Neural cell (in vitro differentiated cells): ENCODE data around the gene AP2A2. TPM values are rescaled to one million over a fixed set of nuclear protein-coding genes. Genes with fewer than 3 reads are reported as not detected.

Experiments
- H2AFZ ChIP-seq: fragments of 200-600, 300-800 bp; sonication (generic), shearing (Covaris generic); 2 replicates; pipeline ENCODE4 v1.6.0; 2014; ENCODE audit warnings: low read depth, mild to moderate bottlenecking, antibody characterized with exemption, low read length, moderate library complexity
- H3F3A ChIP-seq: fragments of 200-600 bp; shearing (Covaris generic); 2 replicates; pipeline ENCODE4 v1.6.1; 2016; ENCODE audit warnings: mild to moderate bottlenecking, moderate library complexity, mixed read lengths, antibody characterized with exemption, low read length; ENCODE audit not compliant: insufficient read depth, poor library complexity, severe bottlenecking
- H3K27ac ChIP-seq: fragments of 200-600, 300-800 bp; sonication (generic), shearing (Covaris generic); 2 replicates; pipeline ENCODE4 v1.5.1; 2014; ENCODE audit warnings: mild to moderate bottlenecking, low read length, moderate library complexity
- H3K27me3 ChIP-seq: fragments of 300-800, 200-600 bp; sonication (generic), shearing (Covaris generic); 2 replicates; pipeline ENCODE4 v1.6.0; 2014; ENCODE audit warnings: mild to moderate bottlenecking, low read depth, low read length, moderate library complexity; ENCODE audit not compliant: insufficient read depth
- H3K36me3 ChIP-seq: fragments of 300-800, 200-600 bp; sonication (generic), shearing (Covaris generic); 2 replicates; pipeline ENCODE4 v1.5.1; 2014; ENCODE audit warnings: mild to moderate bottlenecking, antibody characterized with exemption, low read length, moderate library complexity; ENCODE audit not compliant: insufficient read depth
- H3K4me2 ChIP-seq: fragments of 300-800, 200-600 bp; sonication (generic), shearing (Covaris generic); 2 replicates; pipeline ENCODE4 v1.6.0; 2014; ENCODE audit warnings: mild to moderate bottlenecking, low read length
- H3K4me3 ChIP-seq: fragments of 300-800, 200-600 bp; sonication (generic), shearing (Covaris generic); 2 replicates; pipeline ENCODE4 v1.5.1; 2014; ENCODE audit warnings: mild to moderate bottlenecking, low read length, moderate library complexity
- H3K79me2 ChIP-seq: fragments of 200-600 bp; shearing (Covaris generic); replicated peaks from 2 replicates; pipeline ENCODE4 v1.6.0; 2014; ENCODE audit warnings: mild to moderate bottlenecking, low read length, moderate library complexity; ENCODE audit not compliant: insufficient read depth
- H3K9ac ChIP-seq: fragments of 300-800, 200-600 bp; sonication (generic), shearing (Covaris generic); 2 replicates; pipeline ENCODE4 v1.6.1; 2016; ENCODE audit warnings: mild to moderate bottlenecking, low read length, mixed read lengths
- H3K9me2 ChIP-seq: fragments of 200-600 bp; shearing (Covaris generic); 2 replicates; pipeline ENCODE4 v1.6.1; 2016; ENCODE audit warnings: mild to moderate bottlenecking, low read length, mixed read lengths; ENCODE audit not compliant: insufficient read depth
- H3K9me3 ChIP-seq: fragments of 200-600, 300-800 bp; sonication (generic), shearing (Covaris generic); 2 replicates; pipeline ENCODE4 v1.6.1; 2016; ENCODE audit warnings: mild to moderate bottlenecking, mixed run types, low read length, moderate library complexity, mixed read lengths
- H4K20me1 ChIP-seq: fragments of 200-600 bp; shearing (Covaris generic); 2 replicates; pipeline ENCODE4 v1.6.1; 2016; ENCODE audit warnings: mild to moderate bottlenecking, mixed run types; ENCODE audit not compliant: insufficient read depth
- CTCF ChIP-seq: fragments of 450-650 bp; IDR thresholded peaks from 2 replicates; pipeline ENCODE4 v1.5.1; 2014; ENCODE audit warnings: antibody characterized with exemption, mild to moderate bottlenecking, moderate library complexity; ENCODE audit not compliant: poor library complexity, severe bottlenecking
- EP300 ChIP-seq: fragments of 450-650 bp; conservative IDR thresholded peaks from 2 replicates; pipeline ENCODE4 v1.6.1; 2014; ENCODE audit warnings: antibody characterized with exemption, mild to moderate bottlenecking, moderate library complexity; ENCODE audit not compliant: poor library complexity, severe bottlenecking
- EZH2 ChIP-seq: fragments of 200-600, 300-800 bp; shearing (Covaris generic), sonication (generic); IDR thresholded peaks from 2 replicates; pipeline ENCODE4 v1.6.1; 2014; ENCODE audit warnings: antibody characterized with exemption, low read length, borderline replicate concordance, mild to moderate bottlenecking; ENCODE audit not compliant: insufficient read depth, poor library complexity, severe bottlenecking
- MXI1 ChIP-seq: fragments of 450-650 bp; conservative IDR thresholded peaks from 2 replicates; pipeline ENCODE4 v1.6.1; 2014; ENCODE audit warnings: antibody characterized with exemption, mild to moderate bottlenecking; ENCODE audit not compliant: poor library complexity, severe bottlenecking
- POLR2AphosphoS5 ChIP-seq: IDR thresholded peaks from 2 replicates; pipeline ENCODE4 v1.6.1; 2012
- RAD21 ChIP-seq: fragments of 450-650 bp; conservative IDR thresholded peaks from 2 replicates; pipeline ENCODE4 v1.6.1; 2014; ENCODE audit warnings: antibody characterized with exemption, mild to moderate bottlenecking, moderate library complexity
- REST ChIP-seq: IDR thresholded peaks from 2 replicates; pipeline ENCODE4 v1.6.1; 2012; ENCODE audit warnings: borderline replicate concordance
- SMC3 ChIP-seq: fragments of 450-650 bp; conservative IDR thresholded peaks from 2 replicates; pipeline ENCODE4 v1.6.1; 2014; ENCODE audit warnings: antibody characterized with exemption, mild to moderate bottlenecking, moderate library complexity; ENCODE audit not compliant: poor library complexity
- TAF1 ChIP-seq: IDR thresholded peaks from 2 replicates; pipeline ENCODE4 v1.6.1; 2012; ENCODE audit warnings: low read depth
- polyA plus RNA-seq: library from polyadenylated mRNA; depleted of rRNA; stranded (reverse); fragments of >200 nt; gene quantifications from 2 replicates; pipeline ENCODE4 v1.2.3, GENCODE V29; 2014

The AP2A2 gene
- polyA plus RNA-seq, 1 donor from 2014 or later: 46.5 TPM

GRCh38 chr11:927871-928270, 2.2 kb downstream of the AP2A2 start:
- Histone ChIP-seq H3K9me3 (no peaks in the 10 kb centered on the region), H3K4me2 (no peak overlapping the region), H3K27me3 (no peaks in the 10 kb centered on the region), H3F3A (no peaks in the 10 kb centered on the region), H3K79me2 (peaks cover 59% of the 10 kb centered on the region), H2AFZ (no peak overlapping the region), H3K27ac (no peak overlapping the region), H4K20me1 (no peaks in the 10 kb centered on the region), H3K9ac (peak overlapping the region; percentile 92), H3K9me2 (no peaks in the 10 kb centered on the region), H3K4me3 (peak overlapping the region; percentile 69), H3K36me3 (no peaks in the 10 kb centered on the region)
- TF ChIP-seq SMC3 (no peak), RAD21 (no peak)

GRCh38 chr11:928786-929185, 3.1 kb downstream of the AP2A2 start:
- no peak overlapping the region for H2AFZ ChIP-seq
- H3F3A ChIP-seq: no peaks in the 10 kb centered on the region
- H3K4me2 ChIP-seq: no peak overlapping the region
- peaks cover 68% of the 10 kb centered on the region for H3K79me2 ChIP-seq
- no peaks in the 10 kb centered on the region for H3K9me2 ChIP-seq
- H3K27ac ChIP-seq: no peak overlapping the region
- no peaks in the 10 kb centered on the region for H3K27me3 ChIP-seq
- no peaks in the 10 kb centered on the region for H3K36me3 ChIP-seq
- H4K20me1 ChIP-seq: no peaks in the 10 kb centered on the region
- H3K4me3 ChIP-seq: peak overlapping the region; percentile 69
- H3K9ac ChIP-seq: no peak overlapping the region
- TF ChIP-seq EP300 (no peak), MXI1 (no peak), RAD21 (no peak), POLR2AphosphoS5 (no peak), REST (no peak), TAF1 (no peak), CTCF (no peak), SMC3 (no peak), EZH2 (no peak)
- H3K9me3 ChIP-seq: no peaks in the 10 kb centered on the region

- no peak overlapping the region for H3K9ac ChIP-seq
- H3K9me3 ChIP-seq: no peaks in the 10 kb centered on the region
- H3K4me3 ChIP-seq: no peak overlapping the region
- TF ChIP-seq MXI1: no peak
- TF ChIP-seq EZH2: no peak
- no peak for TF ChIP-seq EP300
- TF ChIP-seq SMC3: no peak
- no peak for TF ChIP-seq RAD21
- TF ChIP-seq REST: no peak
- no peak for TF ChIP-seq TAF1
- TF ChIP-seq CTCF: no peak
- no peak for TF ChIP-seq POLR2AphosphoS5
- no peaks in the 10 kb centered on the region for H4K20me1 ChIP-seq
- H2AFZ ChIP-seq: no peak overlapping the region
- no peaks in the 10 kb centered on the region for H3K36me3 ChIP-seq
- peaks cover 74% of the 10 kb centered on the region for H3K79me2 ChIP-seq
- H3K27ac ChIP-seq: no peak overlapping the region
- H3K27me3 ChIP-seq: no peaks in the 10 kb centered on the region
- no peaks in the 10 kb centered on the region for H3F3A ChIP-seq
- no peak overlapping the region for H3K4me2 ChIP-seq
- H3K9me2 ChIP-seq: no peaks in the 10 kb centered on the region
Measured at GRCh38 chr11:929405-929804, 3.7 kb downstream of the AP2A2 start.
